Measurements from ENCODE around the gene ANO10. TPM values are rescaled to one million over a fixed set of nuclear protein-coding genes. Genes with fewer than 3 reads are reported as not detected.

The ANO10 gene
- total RNA-seq, 1 experiment from 2014 or later = 32.6 TPM

DNA sequence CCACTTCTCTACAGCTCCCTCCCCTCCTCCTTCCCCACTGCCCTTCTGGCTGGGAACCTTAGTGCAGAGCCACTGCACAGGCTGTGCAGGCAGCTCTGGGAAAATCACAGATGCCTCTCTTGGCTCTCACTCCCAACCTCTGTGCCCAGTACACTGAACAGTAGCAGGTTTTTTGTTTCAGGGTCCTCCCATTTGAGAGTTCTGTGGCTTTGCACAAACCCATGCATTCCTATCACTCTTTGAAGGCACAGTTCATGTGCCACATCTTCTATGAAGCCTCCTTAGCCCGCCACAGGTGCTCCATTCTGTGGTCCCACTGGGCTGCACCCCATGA is 231.6 kb downstream of the ANO10 start:
- no peak for DNase-seq
- TF ChIP-seq, protein P1, sequence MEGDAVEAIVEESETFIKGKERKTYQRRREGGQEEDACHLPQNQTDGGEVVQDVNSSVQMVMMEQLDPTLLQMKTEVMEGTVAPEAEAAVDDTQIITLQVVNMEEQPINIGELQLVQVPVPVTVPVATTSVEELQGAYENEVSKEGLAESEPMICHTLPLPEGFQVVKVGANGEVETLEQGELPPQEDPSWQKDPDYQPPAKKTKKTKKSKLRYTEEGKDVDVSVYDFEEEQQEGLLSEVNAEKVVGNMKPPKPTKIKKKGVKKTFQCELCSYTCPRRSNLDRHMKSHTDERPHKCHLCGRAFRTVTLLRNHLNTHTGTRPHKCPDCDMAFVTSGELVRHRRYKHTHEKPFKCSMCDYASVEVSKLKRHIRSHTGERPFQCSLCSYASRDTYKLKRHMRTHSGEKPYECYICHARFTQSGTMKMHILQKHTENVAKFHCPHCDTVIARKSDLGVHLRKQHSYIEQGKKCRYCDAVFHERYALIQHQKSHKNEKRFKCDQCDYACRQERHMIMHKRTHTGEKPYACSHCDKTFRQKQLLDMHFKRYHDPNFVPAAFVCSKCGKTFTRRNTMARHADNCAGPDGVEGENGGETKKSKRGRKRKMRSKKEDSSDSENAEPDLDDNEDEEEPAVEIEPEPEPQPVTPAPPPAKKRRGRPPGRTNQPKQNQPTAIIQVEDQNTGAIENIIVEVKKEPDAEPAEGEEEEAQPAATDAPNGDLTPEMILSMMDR (conservative IDR thresholded peaks at IDR 0.05) = no peak
- no peak for TF ChIP-seq EZH2 (IDR thresholded peaks at IDR 0.05; ENCODE audit: low read depth)
- H3K4me1 ChIP-seq (replicated peaks; ENCODE audit: insufficient read depth) = no peaks in the 10 kb centered on the region
- ChIA-PET CTCF (no interaction called here), POLR2A (ENCODE audit: unreplicated experiment) (no interaction called here)
- H4K20me1 ChIP-seq (ENCODE audit: insufficient read depth) = no peaks in the 10 kb centered on the region
- intact Hi-C loops (cut with micrococcal nuclease; ENCODE audit: unreplicated experiment) = no loop called here
- H3K4me3 ChIP-seq = no peak overlapping the region
- no peaks in the 10 kb centered on the region for H3K9me3 ChIP-seq (ENCODE audit: insufficient read depth, low read depth)
- H3K27ac ChIP-seq = no peak overlapping the region
- H3K9me2 ChIP-seq (ENCODE audit: insufficient read depth) = no peaks in the 10 kb centered on the region
- H2AFZ ChIP-seq = no peak overlapping the region
- H3K4me2 ChIP-seq = no peak overlapping the region
- H3K79me2 ChIP-seq (ENCODE audit: low read depth) = no peaks in the 10 kb centered on the region
- H3F3A ChIP-seq (ENCODE audit: insufficient read depth, low read depth) = no peaks in the 10 kb centered on the region
- H3K27me3 ChIP-seq (ENCODE audit: insufficient read depth, low read depth) = no peaks in the 10 kb centered on the region
- BruUV-seq (replicated peaks) = no TSS peak
- H3K36me3 ChIP-seq (ENCODE audit: low read depth) = no peaks in the 10 kb centered on the region

DNA sequence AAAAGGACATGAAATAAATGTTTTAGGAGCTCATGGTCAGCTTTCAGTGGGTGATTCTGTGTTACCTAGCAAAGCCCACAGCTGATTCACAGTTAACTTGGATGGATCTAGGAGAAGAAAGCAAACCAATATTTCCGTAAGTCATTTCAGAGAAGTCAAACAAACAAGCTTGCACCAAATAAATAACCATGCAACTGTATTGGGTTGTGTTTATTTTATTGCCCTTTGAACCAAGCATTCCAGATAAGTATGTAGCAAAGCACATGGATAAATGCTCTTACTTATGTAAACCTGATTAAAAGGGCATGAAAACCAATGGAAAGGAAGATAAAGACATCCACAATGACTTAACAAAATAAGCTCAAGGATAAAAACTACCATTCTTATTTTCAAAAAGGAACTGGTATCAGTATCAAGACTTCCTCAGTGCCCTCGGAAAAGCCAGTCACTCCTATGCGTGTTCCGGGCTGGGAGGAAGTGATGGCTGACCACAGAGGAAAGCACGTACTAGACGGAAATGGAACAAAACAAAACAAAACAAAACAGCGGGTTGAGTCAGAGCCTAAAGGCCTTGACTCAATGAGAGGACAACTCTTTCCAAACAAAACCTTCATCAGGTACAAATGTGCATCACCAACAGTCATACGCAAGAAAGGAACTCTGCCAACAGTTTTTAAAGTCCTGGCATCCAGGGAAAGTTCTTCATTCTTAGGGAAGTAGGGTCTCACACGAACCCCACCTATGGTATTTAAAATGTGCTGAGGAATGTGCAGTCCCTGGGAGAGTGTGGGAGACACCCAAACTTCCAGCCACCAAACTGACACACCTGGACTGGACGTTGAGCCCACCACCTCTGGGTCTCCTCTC is 232.2 kb downstream of the ANO10 start:
- DNase-seq = no peak
- Histone ChIP-seq H3K4me1 (replicated peaks; ENCODE audit: insufficient read depth) (no peaks in the 10 kb centered on the region), H3K36me3 (ENCODE audit: low read depth) (no peaks in the 10 kb centered on the region), H3K9me2 (ENCODE audit: insufficient read depth) (no peaks in the 10 kb centered on the region), H3K27ac (no peak overlapping the region), H3K27me3 (ENCODE audit: insufficient read depth, low read depth) (no peaks in the 10 kb centered on the region), H3K4me3 (no peak overlapping the region), H4K20me1 (ENCODE audit: insufficient read depth) (no peaks in the 10 kb centered on the region), H3F3A (ENCODE audit: insufficient read depth, low read depth) (no peaks in the 10 kb centered on the region), H3K9me3 (ENCODE audit: insufficient read depth, low read depth) (no peaks in the 10 kb centered on the region), H2AFZ (no peak overlapping the region), H3K4me2 (no peak overlapping the region), H3K79me2 (ENCODE audit: low read depth) (no peaks in the 10 kb centered on the region)
- CTCF ChIA-PET = no interaction called here
- POLR2A ChIA-PET (ENCODE audit: unreplicated experiment) = no interaction called here
- intact Hi-C loops (cut with micrococcal nuclease; ENCODE audit: unreplicated experiment) = no loop called here
- no peak for TF ChIP-seq EZH2 (IDR thresholded peaks at IDR 0.05; ENCODE audit: low read depth)
- TF ChIP-seq, protein P1 (conservative IDR thresholded peaks at IDR 0.05) = no peak
- no TSS peak for BruUV-seq (replicated peaks)

DNA sequence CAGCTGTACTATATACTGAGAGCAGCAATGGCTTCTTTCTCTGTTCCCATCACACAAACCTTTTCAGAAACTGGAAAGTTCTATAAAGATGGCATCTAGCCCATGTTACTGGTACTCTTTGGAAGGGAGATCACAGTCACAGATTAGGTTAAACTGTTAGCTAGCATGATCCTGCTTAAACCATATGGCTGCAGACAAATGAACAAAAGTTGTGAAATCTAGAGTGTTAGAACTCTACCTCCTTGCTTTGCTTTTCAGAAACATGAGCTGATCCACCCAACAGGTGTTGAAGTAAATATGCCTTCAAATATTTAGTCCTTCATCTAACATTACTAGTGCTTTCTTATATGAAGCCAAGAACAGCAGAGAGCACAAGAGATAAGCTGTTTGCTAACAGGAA is 232.9 kb downstream of the ANO10 start:
- no peak overlapping the region for H3K4me3 ChIP-seq
- H3K27ac ChIP-seq = no peak overlapping the region
- H3K79me2 ChIP-seq (ENCODE audit: low read depth) = no peaks in the 10 kb centered on the region
- intact Hi-C loops (cut with micrococcal nuclease; ENCODE audit: unreplicated experiment) = no loop called here
- TF ChIP-seq, protein P1 (conservative IDR thresholded peaks at IDR 0.05) = no peak
- TF ChIP-seq EZH2 (IDR thresholded peaks at IDR 0.05; ENCODE audit: low read depth) = no peak
- H4K20me1 ChIP-seq (ENCODE audit: insufficient read depth) = no peaks in the 10 kb centered on the region
- H3K9me3 ChIP-seq (ENCODE audit: insufficient read depth, low read depth) = no peaks in the 10 kb centered on the region
- H3K27me3 ChIP-seq (ENCODE audit: insufficient read depth, low read depth) = no peaks in the 10 kb centered on the region
- H3K4me1 ChIP-seq (replicated peaks; ENCODE audit: insufficient read depth) = no peaks in the 10 kb centered on the region
- no peak overlapping the region for H2AFZ ChIP-seq
- H3K4me2 ChIP-seq = no peak overlapping the region
- no peaks in the 10 kb centered on the region for H3K36me3 ChIP-seq (ENCODE audit: low read depth)
- H3K9me2 ChIP-seq (ENCODE audit: insufficient read depth) = no peaks in the 10 kb centered on the region
- DNase-seq = no peak
- H3F3A ChIP-seq (ENCODE audit: insufficient read depth, low read depth) = no peaks in the 10 kb centered on the region
- ChIA-PET CTCF (no interaction called here), POLR2A (ENCODE audit: unreplicated experiment) (no interaction called here)
- BruUV-seq (replicated peaks) = no TSS peak

All from PC-9 (cell line).